AG10803 (cell line): Measurements from ENCODE around the gene RFX7.
A peak's percentile ranks its signal among the peaks of the same experiment; 100 is the strongest.

ENCODE experiments used
- DNase-seq: peaks from one replicate; pipeline ENCODE4 v3.0.0; 2010; ENCODE audit warnings: low read depth
- H3K4me3 ChIP-seq: 2 replicates; pipeline ENCODE4 v1.5.1; 2011; ENCODE audit warnings: mild to moderate bottlenecking, low read length, control low read depth
- TF ChIP-seq, protein P1 (sequence below): conservative IDR thresholded peaks from 2 replicates; pipeline ENCODE4 v1.5.1; 2011; ENCODE audit warnings: mild to moderate bottlenecking, low read length, control low read depth, inconsistent platforms

The RFX7 gene

DNA sequence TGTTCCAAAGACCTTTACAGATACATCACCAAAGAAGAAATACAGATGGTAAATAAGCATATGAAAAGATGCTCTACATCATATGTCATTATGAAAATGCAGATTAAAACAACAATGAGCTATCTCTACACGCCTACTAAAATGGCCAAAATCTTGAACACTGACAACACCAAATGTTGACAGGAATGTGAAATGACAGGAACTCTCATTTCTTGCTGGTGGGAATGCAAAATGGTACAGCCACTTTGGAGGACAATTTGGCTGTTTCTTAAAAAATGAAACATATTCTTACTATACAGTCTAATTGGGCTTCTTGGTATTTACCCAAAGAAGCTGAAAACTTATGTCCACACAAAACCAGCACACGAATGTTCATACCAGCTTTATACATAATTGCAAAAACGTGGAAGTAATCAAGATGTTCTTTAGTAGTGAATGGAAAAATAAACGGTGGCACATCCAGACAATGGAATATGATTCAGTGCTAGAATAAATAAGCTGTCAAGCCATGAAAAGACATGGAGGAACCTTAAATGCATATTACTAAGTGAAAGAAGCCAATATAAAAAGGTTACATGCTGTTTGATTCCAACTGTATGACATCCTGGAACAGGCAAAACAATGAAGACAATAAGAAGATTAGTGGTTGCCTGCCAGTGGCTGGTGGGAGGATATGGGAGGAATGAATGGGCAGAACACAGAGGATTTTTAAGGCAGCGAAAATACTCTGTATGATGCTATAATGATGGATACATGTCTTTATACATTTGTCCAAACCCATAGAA lies 169.0 kb downstream of the RFX7 start:
- no peak for DNase-seq
- TF ChIP-seq, protein P1, sequence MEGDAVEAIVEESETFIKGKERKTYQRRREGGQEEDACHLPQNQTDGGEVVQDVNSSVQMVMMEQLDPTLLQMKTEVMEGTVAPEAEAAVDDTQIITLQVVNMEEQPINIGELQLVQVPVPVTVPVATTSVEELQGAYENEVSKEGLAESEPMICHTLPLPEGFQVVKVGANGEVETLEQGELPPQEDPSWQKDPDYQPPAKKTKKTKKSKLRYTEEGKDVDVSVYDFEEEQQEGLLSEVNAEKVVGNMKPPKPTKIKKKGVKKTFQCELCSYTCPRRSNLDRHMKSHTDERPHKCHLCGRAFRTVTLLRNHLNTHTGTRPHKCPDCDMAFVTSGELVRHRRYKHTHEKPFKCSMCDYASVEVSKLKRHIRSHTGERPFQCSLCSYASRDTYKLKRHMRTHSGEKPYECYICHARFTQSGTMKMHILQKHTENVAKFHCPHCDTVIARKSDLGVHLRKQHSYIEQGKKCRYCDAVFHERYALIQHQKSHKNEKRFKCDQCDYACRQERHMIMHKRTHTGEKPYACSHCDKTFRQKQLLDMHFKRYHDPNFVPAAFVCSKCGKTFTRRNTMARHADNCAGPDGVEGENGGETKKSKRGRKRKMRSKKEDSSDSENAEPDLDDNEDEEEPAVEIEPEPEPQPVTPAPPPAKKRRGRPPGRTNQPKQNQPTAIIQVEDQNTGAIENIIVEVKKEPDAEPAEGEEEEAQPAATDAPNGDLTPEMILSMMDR: no peak
- no peak overlapping the region for H3K4me3 ChIP-seq

DNA sequence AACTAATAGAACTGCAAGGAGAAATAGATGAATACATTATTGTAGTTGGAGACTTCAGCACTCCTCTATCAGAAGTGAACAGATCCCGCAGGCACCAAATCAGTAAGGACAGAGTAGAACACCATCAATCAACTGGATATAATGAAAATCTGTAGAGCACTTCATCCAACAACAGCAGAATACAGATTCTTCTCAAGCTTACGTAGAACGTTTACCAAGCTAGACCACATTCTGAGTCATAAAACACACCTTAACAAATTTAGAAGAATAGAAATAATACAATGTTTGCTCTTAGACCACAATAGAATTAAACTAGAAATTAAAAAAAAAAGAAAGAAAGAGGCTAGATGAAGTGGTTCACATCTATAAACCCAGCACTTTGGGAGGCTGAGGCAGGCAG lies 179.5 kb downstream of the RFX7 start:
- TF ChIP-seq, protein P1: no peak
- no peak for DNase-seq
- no peak overlapping the region for H3K4me3 ChIP-seq

DNA sequence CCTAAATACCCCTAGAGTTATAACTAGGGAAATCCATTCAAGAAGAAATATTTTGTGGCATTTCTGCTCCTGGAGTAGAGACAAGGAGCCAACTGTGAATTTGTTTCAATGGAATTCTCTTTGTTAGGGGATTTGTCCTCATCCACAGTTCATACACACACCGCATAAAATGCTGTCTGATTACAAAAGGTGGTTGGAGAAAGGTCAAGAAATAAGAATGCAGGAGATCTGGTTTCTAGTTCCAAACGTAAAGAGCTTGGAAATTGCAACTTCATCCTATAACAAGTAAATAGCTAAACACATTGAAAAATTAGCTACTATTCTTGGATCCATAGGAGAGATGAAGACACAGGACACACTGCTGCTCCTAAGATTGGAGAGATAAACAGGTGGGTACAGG lies 184.0 kb downstream of the RFX7 start:
- DNase-seq: no peak
- TF ChIP-seq, protein P1: no peak
- H3K4me3 ChIP-seq: no peak overlapping the region

DNA sequence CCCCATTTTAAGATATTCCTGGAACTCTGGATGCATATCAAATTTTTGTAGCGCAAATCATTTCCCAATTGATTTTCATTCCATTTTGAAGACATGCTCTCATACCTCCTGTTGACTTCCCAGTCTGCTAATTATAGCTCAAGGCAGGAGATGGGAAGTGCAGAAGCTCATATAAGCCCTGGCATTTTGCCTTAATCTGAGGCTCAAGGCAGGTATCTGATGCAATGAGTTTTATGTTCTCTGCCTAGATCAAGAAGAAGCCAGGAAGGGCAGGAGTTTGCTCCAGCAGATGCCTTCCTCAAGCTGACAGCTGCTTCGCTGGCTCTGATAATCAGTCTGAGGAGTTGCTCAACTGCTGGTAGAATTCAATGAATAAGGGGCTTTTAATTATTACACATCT lies 184.7 kb downstream of the RFX7 start:
- no peak for DNase-seq
- TF ChIP-seq, protein P1: no peak
- H3K4me3 ChIP-seq: no peak overlapping the region

DNA sequence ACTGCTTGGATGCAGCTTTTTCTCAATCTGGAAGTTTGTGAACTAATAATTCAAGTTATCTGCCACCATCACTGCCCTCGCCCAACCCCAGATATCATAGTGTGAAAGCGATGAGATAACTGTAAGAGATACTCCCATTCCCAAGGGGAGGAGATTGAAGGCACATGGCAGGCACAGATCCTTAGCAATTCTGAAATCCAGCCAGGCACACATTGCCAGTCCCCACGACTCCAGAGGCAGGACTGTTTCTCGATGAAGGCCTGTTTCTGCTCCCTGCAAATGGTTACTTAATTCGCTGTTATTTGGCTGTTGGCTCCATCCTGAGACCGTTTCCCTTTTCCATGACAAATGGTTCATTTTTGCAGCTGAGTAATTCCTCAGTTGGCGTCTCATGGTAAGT lies 187.1 kb downstream of the RFX7 start:
- no peak overlapping the region for H3K4me3 ChIP-seq
- TF ChIP-seq, protein P1: no peak
- DNase-seq: no peak

DNA sequence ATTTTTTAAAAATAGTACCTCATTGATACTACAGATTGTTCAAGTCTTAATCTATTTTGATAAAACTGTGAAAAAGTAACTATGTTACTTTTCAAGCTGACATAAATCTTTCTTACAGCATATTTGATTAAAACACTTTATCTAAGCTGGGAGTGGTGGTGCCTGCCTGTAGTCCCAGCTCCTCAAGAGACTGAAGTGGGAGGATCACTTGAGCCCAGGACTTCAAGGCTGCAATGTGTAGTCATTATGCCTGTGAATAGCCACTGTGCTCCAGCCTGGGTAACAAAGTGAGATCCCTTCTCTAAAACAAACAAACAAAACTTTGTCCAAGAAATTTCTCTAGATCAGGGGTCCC lies 190.7 kb downstream of the RFX7 start:
- no peak overlapping the region for H3K4me3 ChIP-seq
- TF ChIP-seq, protein P1: no peak
- DNase-seq: no peak

DNA sequence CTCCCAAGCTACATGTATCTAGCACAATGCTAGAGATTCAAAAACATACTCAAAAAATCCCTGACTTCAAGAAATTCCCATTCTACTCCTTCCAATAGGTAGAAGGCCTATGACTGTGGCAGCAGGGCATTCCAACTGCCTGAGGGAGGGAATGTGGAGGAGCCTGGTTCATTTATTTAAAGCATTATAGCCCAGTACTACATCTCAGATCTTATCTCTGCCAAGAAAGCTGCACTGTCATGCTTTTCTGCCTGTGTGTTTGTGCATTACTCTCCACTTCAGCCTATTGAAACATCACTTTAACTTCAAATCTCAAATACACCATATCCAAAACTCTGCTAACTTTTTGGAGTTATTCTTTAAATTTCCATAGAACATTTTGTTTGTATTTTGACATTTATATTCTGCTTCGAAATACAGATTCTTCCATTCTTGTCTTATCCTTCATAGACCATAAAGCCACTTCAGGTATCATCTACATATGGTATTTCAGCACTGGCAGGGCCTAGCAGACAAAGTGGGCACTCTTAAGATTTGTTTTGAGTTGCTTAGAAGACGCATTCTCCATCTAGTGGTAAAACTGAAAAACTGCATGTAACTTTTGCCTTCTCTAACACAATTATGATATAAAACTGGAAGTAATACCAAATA lies 191.2 kb downstream of the RFX7 start:
- peak; percentile 71 for DNase-seq
- TF ChIP-seq, protein P1: peak; percentile 92
- no peak overlapping the region for H3K4me3 ChIP-seq
